HG03460 (cell line): ENCODE data around the gene MLN.

Experiments
- ATAC-seq: cut with Tn5 transposase; IDR thresholded peaks from one replicate; pipeline ENCODE4 v1.9.1; 2021; ENCODE audit not compliant: unreplicated experiment

The MLN gene

DNA sequence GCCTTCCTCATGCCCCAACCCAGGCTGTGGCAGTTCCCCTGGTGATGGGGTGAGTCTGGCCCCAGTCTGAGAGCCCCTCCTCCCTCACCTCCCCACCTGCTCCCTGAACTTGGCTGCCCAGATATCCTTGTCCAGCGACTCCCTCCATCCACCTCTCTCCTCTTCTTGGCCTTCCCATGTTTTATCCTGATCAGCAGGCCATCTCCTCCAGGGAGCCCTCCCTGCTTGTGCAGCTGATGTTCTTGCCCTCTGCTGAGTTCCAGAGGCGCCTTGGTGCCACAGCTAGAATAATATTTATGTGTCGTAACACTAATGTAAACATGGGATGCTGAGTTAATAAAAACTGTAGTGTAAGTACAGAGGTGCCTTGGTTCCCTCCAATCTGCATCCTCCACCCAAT lies 46.7 kb downstream of the MLN start:
- ATAC-seq = no peak

DNA sequence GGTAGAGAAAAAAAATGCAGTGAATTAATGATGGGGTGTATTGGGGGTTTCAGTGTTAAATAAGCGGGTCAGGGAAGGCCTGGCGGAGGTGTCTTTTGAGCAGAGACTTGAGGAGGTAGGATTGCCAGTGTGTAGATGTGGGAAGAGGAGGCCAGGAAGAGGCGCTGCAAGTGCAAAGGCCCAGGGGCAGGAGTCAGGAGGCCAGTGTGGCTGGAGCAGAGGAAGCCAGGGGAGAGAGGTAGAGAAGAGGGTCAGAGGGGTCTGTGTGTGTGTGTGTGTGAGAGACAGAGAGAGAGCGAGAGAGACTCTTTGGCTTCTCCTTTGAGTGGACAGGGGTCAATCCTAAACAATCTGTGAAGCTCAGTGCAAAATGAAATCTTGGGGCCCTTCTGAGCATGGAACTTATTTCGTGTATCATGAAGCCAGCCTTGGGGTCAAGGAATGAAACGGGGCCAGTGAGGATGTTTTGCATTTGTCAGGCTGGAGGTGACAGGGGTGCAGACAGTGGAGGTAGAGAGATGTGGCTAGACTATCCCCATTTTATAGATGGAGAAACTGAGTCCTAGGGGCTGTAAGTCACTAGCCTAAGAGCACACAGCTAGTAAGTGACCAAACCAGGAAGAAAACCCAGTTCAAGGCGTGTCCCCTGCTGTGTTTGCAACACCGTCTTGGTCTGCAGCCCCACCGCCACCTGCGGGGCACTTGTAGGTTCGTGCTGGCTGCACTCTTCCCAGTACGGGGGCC lies 47.4 kb downstream of the MLN start:
- ATAC-seq = no peak

DNA sequence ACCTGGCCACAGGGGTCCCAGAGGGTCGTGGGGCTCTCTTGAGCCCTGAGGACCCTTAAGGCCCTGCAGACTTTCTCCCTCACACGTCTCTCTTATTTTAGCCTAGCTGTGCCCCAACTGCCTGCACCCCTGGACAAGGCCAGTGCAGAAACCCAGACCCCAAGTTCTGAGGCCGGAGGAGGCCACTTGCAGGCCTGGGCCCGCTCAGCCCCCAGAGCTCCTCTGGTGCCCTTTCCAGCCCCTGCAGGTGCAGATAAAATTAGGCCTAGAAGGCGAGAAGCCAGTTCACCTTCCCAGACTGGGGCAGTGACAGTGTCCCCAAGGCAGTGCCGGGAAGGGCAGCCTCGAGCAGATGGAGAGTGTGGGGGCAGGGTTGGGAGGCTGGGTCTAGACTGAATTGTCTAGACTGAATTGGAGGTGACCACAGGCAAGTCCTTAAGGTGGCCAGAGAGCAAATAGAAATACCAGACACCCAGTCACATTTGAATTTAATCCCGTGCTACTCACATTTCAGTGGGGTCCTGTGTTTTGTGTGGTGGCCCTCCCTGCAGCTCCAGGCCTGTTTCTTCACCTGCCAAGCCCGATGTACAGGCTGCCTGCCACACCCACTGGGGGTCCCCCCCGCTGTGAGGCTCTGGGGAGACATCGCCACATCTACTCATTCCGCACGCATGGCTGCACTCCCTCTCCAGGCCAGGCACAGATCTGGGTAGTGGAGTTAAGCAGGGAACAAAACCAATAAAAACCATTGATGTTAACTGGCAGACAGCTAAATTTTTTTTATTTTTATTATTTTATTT lies 48.5 kb downstream of the MLN start:
- no peak for ATAC-seq

DNA sequence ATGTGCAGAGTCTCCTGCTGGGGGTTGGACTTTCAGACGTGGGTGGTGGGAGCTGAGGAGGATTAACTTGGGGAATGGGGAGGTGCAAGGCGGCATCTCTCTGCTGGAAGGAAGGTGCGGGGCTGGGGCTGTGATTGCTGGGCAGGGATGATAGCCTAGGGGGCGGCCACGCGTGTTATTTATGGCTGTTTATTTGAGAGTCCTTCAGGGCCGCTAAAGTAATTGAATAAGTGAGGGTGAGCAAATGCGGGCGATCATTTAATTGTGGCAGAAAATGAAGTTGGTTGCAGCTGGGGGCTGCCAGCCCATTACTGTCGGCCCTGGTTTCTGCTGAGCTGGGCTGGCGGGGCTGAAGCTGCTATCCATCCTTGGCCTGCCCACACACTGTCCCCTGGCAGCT lies 49.6 kb downstream of the MLN start:
- ATAC-seq = no peak

DNA sequence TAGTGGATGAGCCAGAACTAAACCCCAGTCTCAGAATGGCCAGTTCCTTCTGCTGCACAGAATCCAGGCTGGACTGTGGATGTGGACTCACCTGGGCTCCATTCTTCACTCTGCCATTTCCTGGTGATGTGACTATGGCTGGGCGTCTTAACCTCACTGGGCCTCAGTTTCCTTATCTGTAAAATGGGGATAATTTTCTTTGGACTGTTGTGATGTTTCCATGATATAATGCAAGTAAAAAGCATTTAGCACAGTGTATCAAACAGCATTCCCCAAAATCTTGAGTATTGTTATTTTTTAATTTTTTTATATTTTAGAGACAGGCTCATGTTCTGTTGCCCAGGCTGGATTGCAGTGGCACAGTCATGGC lies 51.2 kb downstream of the MLN start:
- no peak for ATAC-seq

DNA sequence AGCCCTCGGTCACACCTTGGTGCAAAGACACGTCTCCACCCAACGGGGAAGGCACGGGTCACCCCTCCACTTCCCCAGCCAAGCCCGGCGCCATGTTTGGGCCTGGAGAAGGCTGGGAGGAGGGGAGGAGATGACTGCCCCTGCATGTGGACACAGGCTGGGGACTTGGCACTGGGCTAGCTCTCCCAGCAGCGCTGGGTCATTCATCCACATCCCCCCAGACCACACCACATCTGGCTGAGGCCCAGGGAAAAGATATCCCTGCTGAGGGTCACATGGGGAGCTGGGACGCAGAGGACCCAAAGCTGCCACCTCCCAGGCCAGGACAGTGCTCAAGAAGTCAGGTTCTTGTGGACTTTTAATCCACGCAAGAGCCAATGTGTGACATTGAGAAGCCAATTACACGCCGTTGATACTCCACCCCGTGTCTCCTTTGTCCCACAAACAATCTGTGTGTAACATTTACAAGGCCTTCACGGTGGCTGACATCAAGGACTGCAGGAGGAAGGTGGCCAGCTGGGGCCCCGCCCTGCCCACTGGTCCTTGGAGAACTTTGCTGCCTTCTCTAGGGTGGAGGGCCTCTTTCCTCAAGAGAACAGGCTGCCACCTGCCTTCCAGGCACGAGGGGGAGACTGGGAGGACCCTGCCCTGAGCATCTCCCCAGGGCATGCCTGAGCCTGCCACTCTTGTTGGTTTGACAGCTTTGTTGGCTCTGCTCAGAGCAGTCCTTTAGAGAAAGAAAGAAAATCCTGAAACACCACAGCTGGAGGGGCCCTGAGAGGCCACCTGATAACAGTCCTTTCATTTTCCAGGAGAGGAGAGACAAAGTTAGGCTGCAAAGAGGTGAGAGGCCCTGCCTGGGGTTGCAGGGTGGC lies 51.8 kb downstream of the MLN start:
- ATAC-seq = no peak

DNA sequence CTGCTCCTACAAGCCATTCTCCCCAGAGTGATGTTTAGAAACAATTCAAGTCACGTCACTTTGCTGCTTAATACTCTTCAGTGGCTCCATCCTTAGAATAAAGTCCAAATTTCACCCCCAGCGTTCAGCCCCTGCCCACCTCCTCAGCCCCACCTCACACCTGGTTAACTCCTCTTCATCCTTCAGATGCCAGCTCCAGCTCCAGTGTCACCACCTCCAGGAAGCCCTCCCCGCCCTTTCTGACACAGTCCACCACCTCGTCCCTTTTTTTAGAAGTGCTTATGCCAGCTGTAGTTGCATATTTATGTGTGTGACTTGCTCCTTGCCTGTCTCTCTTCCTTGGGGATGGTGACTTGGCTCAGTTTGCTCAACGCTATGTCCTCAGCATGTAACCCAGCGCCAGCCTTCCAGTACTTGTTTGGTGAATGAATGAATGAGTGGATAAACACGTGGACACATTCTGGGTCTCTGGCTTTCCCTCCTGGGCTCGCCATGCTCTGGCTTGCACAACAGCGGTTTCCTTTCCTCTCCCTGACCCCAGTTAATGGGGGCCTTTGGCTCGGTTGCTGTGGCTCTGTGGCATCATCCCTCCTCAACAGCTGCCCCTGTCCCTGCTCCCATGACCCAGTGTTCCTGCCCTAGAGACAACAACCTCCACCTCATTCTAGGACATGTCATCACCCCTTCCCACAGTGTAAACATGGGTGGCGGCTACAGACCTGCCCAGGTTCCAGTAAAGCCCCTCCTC lies 53.4 kb downstream of the MLN start:
- no peak for ATAC-seq

DNA sequence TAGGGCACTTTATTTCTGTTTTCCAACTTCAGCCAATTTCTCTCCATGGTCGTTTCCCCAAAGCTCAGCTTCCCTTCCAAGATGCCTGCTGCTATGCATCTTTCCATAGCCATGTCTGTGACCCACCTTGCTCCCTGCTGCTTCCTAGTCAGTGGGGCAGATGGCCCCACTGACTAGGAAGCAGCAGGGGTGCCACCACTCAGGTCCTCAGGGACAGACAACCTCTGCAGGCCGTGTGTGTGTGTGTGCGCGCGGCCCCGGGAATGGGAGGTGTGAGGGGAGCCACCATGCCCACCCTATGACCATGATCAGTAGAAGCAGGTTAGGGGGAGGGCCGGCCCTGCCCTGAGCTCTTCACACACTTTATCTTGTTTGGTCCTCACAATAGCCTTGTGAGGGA lies 54.4 kb downstream of the MLN start:
- no peak for ATAC-seq

DNA sequence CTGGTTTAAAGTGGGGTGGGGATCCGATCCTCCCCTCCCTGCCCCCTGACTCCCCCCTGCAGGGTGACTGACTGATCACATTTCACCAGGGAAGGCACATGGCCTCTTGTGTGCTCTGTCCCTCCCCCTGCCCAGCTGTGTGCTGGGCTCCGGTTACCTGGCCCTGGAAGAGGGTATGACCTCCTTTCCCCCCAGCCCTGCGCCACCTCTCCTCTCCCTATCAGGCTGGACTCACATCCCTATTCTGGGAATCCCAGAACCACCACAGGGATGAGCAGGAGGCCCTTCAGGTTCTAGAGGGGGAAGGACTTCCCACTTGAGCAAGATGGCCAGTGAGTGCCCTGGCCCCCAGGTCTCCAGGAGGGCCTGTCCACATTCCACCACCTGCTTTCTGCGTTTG lies 55.0 kb downstream of the MLN start:
- ATAC-seq = no peak

DNA sequence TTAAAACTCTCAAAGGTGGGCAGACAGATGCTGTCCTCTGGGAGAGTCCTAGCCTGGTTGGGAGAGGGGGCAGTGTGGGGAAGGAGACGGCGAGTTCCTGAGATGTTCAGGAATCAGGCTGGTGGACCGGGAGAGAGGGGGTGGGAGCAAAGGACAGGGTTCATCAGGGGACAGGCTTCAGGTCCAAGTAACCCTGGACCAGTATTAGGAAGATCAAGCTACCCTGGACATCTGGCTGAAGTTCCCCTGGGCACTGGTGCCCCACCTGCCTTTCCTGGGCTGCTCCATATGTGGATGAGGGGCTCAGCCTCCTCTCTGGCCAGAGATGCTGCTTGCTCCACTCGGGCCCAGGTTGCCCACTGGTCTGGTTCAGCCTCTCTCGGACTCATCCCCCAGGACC lies 56.0 kb downstream of the MLN start:
- ATAC-seq = no peak

DNA sequence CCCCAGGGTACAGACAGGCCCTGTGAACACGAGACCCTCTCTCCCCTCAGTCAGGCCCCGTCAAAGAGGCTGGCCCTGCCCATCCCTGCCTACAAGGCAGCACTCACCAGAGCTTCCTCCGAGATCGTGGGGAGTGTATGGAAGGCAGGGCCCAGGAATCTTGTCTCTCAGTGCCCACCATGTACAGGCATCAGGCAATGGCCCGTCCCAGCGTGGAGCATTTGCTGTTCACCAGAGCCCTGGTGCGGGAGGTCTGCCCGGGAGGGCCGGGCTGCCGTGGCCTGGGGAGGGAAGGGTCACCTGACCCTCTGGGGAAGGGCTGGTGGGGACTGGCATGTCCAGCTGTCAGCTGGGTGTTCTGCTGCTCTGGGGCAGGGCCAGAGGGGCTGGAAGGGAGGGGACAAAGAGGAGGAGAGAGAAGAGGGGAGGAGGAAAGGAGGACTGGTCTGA lies 57.1 kb downstream of the MLN start, which contains the start of gene IP6K3:
TSS of gene IP6K3 (minus strand) at position 255 of the 450 bp plus-strand sequence. CDS start 11,429 bp downstream, outside the sequence.
- no peak for ATAC-seq

DNA sequence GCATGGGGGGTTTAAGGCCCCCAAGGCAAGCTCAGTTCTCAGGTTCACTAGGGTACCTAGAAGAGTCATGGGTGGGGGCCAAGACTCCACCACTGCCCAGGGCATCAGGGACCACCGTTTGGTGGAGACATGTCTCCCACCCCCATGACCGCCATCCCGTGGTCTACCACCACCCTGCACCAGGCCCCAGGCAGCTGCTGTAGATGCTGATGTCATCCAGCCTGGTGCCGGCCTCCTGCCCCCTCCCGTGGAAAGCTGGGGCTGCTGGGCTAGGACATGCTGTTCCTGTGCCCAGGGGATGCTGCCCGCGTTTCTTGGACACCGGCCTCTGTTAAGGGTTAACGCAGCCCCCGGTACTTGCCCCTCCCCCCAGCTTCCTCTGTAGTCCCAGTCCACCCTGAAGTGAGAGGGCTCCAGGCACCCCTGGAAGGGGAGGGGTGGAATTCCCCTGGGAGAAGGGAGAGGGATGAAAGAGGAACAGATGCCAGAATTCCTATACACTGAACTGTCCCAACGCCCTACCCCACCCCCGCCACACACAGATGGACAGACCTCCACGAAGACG lies 57.7 kb downstream of the MLN start:
- no peak for ATAC-seq

DNA sequence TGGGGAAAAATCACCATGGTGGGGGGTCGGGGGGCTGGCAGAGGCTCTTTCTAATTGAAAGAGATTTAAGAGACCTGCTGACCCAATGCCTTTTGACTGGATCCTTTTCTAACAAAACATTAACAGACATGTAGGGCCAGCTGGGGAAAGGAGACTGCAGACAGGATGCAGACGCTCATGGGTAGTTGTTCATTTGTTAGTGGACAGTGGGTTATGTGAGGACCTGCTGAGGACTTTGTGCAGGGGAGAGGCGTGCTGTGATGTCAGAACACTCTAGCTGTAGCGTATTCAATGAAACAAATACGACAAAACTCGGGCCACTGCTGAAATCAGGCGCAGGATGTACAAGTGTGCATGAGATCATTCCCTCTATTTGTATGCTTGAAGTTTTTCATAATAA lies 58.3 kb downstream of the MLN start:
- ATAC-seq = no peak

DNA sequence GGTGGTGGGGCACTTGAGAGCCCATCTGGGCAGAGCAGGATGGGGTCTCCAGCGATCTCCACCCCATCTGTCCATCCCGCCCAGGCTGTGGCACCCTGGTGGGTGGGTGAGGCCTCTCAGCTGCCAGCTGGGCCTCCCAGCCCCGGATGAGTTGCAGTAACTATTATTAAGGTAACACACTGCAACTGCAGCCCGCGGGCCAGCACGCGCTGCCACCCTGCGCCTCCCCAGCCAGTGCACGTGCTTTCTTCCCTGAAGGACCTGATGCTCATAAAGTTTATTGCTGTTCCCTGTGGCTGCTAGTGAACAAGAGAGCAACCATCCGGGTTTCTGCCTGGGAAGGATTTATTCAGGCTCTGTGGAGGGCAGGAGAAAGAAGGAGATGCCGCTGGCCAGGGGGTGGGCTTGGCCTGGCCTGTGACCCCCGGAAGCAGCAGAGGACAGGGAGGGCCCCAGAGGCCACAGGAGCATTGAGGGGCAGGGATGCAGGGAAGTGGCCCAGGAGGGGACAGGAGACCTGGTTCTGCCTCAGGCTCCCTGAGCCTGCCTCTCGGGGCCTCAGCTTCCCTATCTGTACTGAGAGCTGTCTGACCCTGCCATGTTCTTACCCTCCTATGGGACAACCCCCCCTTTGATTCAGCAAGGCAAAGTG lies 58.8 kb downstream of the MLN start:
- no peak for ATAC-seq
